GM12872 (cell line): ENCODE data around the gene ABTB1.

Experiments
- TF ChIP-seq, protein P1 (sequence below): IDR thresholded peaks from 3 replicates; pipeline ENCODE4 v1.5.1; 2011; ENCODE audit warnings: low read depth, mild to moderate bottlenecking, low read length, moderate library complexity; ENCODE audit not compliant: insufficient read depth

ABTB1 gene

DNA sequence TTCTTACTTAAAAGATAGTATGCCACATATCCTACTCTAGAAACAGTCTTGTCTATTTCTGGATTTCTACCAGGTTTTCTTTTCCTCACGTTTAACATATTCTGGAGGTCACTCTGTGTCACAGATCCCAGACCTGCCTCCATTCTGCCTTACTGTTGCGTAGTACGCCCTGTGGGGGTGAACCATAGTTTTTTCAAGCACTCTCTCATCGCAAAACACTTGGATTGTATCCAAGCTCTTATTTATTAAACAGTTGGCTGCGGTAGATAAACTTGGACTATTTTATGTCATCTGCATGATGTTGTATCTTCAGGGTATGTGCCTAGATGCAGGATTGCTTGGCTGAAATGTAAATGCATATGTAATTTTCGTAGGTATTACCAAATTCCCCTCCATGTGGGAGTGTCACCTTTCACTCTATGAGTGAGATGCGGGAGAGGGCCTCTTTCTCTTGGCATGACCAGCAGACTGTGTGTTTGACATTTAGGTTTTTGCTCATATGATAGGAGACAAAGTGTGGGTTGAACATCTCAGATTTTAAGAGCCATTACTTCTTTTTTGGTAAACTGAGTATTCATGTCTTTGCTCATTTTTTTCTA, 55.8 kb downstream of the ABTB1 start:
- TF ChIP-seq, protein P1, sequence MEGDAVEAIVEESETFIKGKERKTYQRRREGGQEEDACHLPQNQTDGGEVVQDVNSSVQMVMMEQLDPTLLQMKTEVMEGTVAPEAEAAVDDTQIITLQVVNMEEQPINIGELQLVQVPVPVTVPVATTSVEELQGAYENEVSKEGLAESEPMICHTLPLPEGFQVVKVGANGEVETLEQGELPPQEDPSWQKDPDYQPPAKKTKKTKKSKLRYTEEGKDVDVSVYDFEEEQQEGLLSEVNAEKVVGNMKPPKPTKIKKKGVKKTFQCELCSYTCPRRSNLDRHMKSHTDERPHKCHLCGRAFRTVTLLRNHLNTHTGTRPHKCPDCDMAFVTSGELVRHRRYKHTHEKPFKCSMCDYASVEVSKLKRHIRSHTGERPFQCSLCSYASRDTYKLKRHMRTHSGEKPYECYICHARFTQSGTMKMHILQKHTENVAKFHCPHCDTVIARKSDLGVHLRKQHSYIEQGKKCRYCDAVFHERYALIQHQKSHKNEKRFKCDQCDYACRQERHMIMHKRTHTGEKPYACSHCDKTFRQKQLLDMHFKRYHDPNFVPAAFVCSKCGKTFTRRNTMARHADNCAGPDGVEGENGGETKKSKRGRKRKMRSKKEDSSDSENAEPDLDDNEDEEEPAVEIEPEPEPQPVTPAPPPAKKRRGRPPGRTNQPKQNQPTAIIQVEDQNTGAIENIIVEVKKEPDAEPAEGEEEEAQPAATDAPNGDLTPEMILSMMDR: no peak

DNA sequence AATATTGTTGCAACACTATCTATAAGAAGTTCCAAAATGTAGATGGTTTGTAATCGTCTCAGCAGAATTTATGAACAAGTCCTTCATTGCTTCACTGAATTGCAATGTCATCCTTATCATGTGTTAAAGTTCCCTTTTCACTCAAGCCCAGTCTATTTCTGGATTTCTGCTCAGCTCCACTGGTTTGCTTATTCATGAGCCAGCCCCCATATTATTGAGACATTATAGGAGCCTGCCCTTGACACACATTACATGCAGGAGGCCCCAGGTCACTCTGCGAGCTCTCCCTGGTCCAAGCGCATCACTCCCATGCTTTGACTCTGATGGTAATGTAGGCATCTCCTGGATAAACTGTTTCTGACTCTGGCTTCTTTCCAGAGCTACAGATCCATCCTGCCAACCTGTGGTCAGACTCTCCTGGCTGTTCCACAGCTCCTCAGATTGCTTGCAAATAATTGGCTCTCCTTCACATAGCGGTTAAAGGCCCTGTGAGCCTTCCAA, 56.9 kb downstream of the ABTB1 start:
- TF ChIP-seq, protein P1: no peak

DNA sequence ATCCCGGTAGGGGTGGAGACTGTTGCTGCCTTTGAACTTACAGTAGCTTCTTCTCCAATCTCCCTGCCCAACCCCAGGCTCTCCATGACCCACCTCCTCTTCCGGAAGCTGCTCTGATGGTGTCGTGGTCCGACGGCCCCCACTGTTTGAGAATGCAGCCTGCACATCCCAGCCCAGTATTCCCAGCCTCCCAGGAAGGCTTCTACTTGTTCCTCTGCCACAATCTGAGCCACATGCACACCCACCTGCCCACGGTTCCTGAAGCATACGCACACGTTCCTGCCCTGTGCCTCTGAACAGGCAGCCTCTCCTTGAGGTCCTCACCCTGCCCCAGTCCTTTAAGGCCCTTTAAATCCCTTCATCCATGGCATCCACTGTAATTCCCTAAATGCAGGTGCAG, 57.4 kb downstream of the ABTB1 start:
- TF ChIP-seq, protein P1: no peak
